ENCODE data around the gene CCL25.
"Not testable (repeated sequence)": the region's sequence is repeated elsewhere in the genome, so short reads cannot be mapped to it uniquely, and the experiment has no call there.

Gene CCL25, protein sequence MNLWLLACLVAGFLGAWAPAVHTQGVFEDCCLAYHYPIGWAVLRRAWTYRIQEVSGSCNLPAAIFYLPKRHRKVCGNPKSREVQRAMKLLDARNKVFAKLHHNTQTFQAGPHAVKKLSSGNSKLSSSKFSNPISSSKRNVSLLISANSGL
- long read RNA-seq, donor 1, partial matches to known transcripts, result 0 of 1 reads
- long read RNA-seq, donor 1, other reads (novel, unspliced or antisense), result 0 of 1 reads
- long read RNA-seq, donor 2, result 0 reads
- long read RNA-seq, donor 3, result 0 reads
- long read RNA-seq, donor 4, partial matches to known transcripts, result 0 of 1 reads
- long read RNA-seq, donor 4, other reads (novel, unspliced or antisense), result 0 of 1 reads
- long read RNA-seq, donor 5, result 0 reads
- long read RNA-seq, donor 6, result 0 reads
- long read RNA-seq, donor 7, result 0 reads
- long read RNA-seq, donor 8, result 0 reads

GRCh38 chr19:8052464-8052859 lies at the start of gene CCL25:
TSS of gene CCL25 (plus strand) at chr19:8052760. CDS start at chr19:8053050, 290 bp downstream.
- DNase-seq, result no peak

DNA sequence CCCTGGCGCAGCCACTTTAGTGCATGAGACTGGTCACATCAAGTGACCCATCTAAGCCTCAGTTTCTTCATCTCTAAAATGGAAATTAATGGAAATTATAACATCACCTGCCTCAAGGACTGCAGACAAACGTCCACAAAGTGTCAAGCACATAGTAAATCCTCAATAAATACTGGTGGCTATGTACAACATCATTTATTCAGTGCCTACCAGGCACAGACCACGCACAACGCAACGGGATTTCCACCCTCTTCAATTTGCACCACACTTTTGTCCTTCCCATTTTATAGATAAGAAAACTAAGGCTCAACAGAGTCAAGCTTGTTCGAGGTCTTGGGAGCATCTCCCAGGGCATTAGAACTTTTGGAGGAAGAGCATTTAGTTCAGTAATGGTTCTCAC lies 48.6 kb upstream of the CCL25 start:
- DNase-seq, result no peak

DNA sequence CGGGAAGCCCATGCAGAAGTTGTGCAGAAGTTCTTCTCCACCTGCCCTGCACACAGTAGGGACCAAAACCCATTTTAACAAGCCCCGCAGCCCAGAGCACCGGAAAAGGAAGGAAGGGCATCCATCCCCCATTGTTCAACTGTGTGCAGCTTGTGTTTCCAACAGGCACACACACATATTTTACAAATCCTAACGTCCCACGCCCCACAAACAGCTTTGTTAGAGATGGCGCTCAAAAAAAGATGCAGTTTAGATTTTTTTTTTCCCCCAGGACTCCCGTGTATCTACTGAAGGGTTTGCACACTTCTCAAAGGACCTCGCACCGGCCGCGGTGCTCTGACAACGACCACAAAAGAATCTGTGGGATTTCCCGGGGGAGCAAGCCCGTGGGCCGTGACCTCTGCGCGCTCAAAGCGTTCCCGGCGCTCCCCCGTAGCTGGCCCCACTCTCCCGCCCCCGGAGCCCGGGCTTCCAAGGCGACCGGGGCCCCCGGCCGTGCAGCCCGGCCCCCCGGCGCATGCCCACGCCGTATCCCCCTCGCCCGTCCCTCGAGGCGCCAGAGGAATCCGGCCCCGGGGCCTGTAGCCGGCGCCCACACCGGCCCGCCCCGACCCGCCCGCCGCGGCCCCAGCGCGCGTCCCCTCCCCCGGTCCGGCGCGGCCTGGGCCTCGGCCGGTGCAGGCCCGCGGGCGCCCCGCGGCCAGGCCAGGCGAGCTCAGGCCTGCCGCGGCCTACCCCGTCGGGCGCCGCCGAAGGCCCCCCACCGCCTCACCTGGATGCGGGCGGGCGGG lies 47.6 kb upstream of the CCL25 start:
- DNase-seq, result peak; percentile 37

DNA sequence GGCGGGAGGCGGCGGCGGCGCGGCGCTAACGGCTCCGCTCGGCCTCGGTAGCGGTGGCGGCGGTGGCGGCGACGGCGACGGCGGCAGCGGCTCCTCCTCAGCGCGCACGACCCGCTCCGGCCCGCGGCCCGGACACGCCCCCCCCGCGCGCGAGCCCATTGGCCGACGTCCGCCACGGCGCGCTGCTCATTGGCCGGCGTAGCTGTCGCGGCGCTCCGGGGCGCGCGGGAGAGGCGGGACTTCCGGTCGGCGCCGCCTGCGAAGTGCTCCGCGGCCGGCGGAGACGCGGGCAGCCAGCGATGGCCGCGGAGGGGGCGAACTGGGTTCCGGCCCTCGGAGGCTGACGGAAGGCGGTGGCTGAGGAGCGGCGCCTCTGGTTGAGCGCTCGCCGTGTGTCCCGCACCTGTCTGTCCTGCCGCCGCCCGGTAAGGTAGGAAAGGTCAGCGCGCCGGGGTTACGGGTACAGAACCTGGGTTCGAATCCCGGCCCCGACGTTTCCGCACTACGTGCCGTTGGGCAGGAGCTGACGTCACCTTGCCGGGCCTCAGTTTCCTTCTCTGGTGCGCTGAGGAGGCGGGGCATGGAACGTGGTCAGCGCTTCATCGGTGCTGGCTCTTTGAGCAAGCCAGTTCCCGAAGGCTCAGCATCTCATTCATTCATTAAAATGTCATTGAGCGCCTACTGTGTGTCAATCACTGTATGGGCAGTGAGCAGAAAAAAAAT lies 46.9 kb upstream of the CCL25 start, which contains the start of gene ELAVL1:
ELAVL1 (minus strand) TSS at position 108 of the 723 bp plus-strand sequence. CDS start 13,826 bp downstream, outside the sequence.
- peak; percentile 81 for DNase-seq

DNA sequence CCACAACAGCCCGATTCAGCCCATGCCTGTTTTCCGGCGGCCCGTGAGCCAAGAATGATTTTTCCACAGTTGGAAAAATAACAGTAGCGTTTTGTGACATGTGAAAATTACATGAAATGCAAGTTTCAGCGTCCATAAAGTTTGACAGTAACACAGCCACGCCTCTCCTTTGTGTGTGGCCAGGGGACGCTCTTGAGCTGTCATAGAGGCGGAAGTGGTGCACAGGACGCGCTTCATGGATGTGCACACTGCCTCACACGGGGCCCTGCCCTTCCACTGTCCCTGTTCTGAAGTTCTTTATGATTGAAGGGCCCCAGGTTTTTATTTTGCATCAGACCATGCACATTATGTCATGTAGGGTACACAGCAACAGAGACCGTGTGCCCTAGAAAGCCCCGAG lies 34.8 kb upstream of the CCL25 start:
- DNase-seq, result no peak

DNA sequence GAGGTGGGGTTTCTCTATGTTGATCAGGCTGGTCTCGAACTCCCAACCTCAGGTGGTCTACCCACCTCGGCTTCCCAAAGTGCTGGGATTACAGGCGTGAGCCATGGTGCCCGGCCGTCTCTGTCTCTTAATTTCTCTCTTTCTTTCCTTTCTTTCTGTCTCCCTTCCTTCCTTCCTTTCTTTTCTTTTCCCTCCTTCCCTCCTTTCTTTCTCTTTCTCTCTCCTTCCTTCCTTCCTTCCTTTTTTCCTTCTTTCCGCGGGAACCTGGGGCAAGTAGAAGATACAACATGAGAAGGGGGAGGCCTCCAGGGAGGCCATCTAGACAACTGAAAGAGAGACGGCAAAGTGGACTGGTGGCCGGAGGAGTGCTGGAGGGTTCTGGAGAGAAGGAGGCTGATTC lies 31.9 kb upstream of the CCL25 start:
- no peak for DNase-seq

DNA sequence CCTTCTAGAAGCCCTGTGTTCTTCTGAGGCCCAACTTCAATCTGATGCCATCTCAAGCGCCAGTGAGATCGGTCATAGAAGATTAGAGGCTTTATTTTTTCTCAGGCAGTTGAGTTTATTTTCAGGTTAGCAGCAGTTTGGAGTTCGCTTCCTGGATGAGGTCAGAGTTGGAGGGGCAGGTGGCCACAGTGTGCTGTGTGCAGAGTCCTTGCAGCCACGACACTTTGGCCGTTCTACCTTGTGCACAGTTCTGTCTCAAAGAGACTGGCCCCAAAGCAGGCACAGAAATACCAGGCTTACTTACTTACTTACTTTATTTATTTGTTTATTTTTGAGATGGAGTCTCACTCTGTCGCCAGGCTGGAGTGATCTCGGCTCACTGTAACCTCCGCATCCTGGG lies 31.2 kb upstream of the CCL25 start:
- no peak for DNase-seq

DNA sequence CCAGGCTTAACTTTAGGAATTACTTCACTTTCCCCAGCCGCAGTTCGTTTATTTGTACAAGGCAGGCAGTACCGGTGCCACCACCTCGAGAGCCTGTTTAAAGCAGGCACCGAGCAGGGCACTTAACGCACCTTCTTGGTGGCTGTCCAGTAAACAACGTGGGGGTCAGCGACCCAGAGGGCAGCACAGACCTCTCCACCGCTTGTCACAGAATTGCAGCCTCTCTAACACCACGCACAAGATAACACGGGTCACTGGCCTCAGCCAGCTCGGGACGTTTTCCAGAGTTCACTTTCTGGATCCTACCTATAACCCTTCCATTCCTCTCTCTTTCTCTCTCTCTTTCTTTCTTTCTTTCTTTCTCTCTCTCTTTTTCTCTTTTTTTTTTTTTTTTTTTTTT lies 30.3 kb upstream of the CCL25 start:
- no peak for DNase-seq

DNA sequence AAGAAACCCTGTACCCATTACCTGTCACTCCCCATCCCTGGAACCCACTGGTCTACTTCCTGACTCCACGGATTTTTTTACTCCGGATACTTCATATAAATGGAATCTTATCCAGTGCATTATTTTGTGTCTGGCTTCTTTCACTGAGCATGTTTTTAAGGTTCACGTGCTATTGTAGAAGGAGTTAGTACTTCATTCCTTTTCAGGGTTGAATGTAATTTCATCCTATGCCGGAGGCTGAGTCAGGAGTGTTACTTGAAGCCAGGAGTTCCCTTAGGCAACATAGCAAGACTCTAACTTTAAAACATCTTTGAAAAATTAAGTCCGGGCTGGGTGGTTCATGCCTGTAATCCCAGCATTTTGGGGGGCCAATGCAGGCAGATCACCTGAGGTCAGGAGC lies 29.2 kb upstream of the CCL25 start:
- no peak for DNase-seq

DNA sequence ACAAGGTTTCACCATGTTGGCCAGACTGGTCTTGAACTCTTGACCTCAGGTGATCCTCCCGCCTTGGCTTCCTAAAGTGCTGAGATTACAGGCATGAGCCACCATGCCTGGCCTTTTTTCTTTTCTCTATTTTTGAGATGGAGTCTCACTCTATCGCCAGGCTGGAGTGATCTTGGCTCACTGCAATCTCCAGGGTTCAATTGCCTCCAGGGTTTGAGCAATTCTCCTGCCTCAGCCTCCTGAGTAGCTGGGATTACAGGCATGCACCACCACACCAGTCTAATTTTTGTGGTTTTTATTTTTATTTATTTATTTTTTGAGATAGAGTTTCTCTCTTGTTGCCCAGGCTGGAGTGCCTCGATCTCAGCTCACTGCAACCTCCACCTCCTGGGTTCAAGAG lies 28.3 kb upstream of the CCL25 start:
- DNase-seq, result not testable (repeated sequence)

GRCh38 chr19:8025316-8025715 lies 27.2 kb upstream of the CCL25 start:
- DNase-seq, result no peak

GRCh38 chr19:8028951-8029491 lies 23.5 kb upstream of the CCL25 start:
- peak; percentile 45 for DNase-seq

DNA sequence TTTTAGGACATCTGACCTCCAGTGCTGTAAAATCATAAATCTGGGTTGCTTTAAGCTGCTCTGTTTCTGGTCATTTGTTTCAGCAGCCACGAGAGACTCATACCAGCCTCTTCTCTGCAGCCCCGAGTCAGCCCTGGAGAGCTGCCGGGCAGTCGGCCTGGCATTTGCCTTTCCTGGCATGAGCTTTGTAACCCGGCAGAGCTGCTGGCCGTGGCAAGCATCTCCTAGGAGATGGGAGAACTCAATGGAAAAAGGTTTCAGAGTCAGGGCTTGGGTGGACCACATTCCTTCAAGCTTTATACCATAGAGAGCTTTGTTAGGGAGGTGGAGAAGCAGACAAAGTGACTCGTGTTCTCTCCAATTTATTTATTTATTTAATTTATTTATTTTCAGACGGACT lies 21.6 kb upstream of the CCL25 start:
- DNase-seq, result no peak

GRCh38 chr19:8033287-8034177 lies 19.0 kb upstream of the CCL25 start:
- DNase-seq, result not testable (repeated sequence)

- no peak for DNase-seq
Observed at GRCh38 chr19:8034178-8034525, 18.4 kb upstream of the CCL25 start.

DNA sequence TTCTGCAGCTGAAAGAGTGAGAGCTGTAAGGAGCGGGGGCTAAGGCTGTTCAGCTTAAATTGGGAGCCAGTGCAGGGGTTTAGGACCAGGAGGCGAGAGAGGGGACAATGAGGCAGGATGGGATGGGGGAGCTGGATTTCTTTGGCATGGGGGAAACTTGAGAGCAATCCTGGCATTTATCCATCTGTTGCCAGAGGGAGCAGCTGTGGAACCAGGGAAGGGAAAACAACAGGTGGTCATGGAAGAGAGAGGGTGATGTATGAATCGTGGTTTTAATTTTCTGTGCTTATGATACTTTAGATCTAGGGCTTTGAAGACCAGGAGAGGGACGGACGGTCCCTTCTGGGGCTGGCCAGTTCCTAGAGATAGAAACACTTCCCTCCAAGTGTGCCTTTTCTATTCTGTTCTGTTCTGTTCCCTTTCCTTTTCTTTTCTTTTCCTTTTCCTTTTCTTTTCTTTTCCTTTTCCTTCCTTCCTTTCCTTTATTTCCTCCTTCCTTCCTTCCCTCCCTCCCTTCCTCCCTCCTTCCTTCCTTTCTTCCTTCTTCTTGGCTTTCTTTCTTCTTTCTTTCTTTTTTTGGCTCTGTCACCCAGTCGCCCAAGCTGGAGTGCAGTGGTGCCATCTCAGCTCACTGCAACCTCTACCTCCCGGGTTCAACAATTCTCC lies 16.0 kb upstream of the CCL25 start:
- DNase-seq, result no peak

GRCh38 chr19:8038815-8039214 lies 13.7 kb upstream of the CCL25 start:
- no peak for DNase-seq

DNA sequence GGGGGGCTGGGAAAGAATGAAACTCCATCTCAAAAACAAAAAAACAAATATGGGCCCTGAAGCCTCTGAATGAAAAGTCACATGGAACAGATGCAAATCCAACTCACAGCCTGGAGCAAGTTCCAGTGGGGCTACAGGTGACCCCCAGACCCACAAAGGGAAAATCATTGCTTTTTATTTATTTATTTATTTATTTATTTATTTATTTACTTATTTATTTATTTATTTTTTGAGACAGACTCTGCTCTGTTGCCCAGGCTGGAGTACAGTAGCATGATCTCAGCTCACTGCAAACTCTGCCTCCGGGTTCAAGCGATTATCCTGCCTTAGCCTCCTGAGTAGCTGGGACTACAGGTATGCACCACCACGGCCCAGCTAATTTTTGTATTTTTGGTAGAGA lies 13.3 kb upstream of the CCL25 start:
- no peak for DNase-seq

DNA sequence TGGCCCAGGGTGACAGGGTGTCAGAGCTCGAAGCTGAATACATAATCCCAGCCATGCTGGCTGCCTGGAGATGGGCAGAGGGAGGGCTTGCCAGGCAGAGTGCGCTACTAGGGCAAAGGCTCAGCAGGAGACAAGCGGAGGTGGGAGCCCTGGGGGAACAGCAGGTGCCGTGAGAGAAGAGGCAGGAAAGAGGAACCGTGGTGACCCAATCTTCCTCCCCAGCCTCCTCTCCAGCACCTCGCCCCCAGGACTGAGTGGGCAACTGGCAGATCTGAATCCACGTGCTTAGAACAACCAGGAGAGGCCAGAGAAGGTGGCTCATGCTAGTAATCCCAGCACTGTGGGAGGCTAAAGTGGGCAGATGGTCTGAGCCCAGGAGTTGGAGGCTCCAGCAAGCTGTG lies 11.0 kb upstream of the CCL25 start:
- DNase-seq, result no peak

- DNase-seq, result no peak
Observed at GRCh38 chr19:8042900-8043299, 9.7 kb upstream of the CCL25 start.

DNA sequence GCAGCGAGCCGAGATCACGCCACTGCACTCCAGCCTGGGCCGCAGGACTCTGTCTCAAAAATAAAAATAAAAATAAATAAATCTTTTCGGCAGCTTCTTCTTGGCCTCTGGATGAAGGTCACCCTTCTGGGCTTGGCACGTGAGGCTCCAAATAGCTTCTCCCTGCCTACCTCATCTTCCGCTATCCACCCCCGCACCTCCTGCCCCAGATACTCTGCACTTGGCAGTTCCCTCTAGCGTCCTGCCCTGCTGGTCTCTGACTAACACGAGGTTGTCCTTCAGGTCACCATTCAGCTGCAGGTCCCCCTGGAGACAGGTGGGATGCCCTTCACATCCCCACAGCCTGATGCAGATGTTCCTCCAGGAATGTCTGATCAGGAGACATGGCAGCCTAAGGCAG lies 8.5 kb upstream of the CCL25 start:
- DNase-seq, result no peak

Data from right kidney (tissue), 9 donors.